ENCODE results near the gene ENOX2. TPM values are rescaled to one million over a fixed set of nuclear protein-coding genes. Genes with fewer than 3 reads are reported as not detected.

Gene ENOX2
- total and polyA plus RNA-seq, 2 experiments from 2014 or later = 16.0 to 34.0 TPM

DNA sequence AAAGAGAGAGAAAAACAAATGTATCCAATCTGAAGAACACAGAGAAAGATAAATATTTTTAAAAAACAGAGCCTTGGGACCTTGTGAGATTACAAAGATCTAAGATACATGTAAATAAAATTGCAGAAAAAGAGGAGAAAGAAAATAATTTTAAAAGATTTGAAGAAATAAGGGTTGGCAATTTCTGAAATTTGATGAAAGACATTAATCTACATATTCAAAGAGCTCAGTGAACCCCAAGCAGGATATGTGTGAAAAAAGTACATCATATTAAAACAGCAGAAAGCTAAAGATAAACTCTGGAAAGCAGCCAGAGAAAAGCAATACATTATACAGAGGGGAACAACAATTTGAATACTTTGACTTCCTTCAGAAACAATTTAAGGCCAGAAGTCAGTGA is 244.7 kb downstream of the ENOX2 start:
- Histone ChIP-seq H3K4me3 (no peak overlapping the region), H3K36me3 (peaks cover 5% of the 10 kb centered on the region), H3K27ac (no peak overlapping the region), H3K27me3 (no peaks in the 10 kb centered on the region), H3K4me1 (ENCODE audit: low read depth) (peaks cover 41% of the 10 kb centered on the region), H3K9me3 (ENCODE audit: low read depth) (no peaks in the 10 kb centered on the region)
- DNase-seq (ENCODE audit: low read depth in 1 of 2, low spot score in 1 of 2) = no peak
- TF ChIP-seq, protein P1, sequence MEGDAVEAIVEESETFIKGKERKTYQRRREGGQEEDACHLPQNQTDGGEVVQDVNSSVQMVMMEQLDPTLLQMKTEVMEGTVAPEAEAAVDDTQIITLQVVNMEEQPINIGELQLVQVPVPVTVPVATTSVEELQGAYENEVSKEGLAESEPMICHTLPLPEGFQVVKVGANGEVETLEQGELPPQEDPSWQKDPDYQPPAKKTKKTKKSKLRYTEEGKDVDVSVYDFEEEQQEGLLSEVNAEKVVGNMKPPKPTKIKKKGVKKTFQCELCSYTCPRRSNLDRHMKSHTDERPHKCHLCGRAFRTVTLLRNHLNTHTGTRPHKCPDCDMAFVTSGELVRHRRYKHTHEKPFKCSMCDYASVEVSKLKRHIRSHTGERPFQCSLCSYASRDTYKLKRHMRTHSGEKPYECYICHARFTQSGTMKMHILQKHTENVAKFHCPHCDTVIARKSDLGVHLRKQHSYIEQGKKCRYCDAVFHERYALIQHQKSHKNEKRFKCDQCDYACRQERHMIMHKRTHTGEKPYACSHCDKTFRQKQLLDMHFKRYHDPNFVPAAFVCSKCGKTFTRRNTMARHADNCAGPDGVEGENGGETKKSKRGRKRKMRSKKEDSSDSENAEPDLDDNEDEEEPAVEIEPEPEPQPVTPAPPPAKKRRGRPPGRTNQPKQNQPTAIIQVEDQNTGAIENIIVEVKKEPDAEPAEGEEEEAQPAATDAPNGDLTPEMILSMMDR (IDR thresholded peaks at IDR 0.05; ENCODE audit: low read depth, low read length) = no peak

GRCh38 chrX:130654409-130654950 is 248.5 kb downstream of the ENOX2 start:
- H3K9me3 ChIP-seq (ENCODE audit: low read depth) = no peaks in the 10 kb centered on the region
- peaks cover 31% of the 10 kb centered on the region for H3K4me1 ChIP-seq (ENCODE audit: low read depth)
- H3K36me3 ChIP-seq = peaks cover 5% of the 10 kb centered on the region
- H3K27ac ChIP-seq = peak overlapping the region; percentile 11
- DNase-seq (ENCODE audit: low read depth in 1 of 2, low spot score in 1 of 2) = no peak
- no peaks in the 10 kb centered on the region for H3K27me3 ChIP-seq
- H3K4me3 ChIP-seq = no peak overlapping the region
- TF ChIP-seq, protein P1 (IDR thresholded peaks at IDR 0.05; ENCODE audit: low read depth, low read length) = no peak

DNA sequence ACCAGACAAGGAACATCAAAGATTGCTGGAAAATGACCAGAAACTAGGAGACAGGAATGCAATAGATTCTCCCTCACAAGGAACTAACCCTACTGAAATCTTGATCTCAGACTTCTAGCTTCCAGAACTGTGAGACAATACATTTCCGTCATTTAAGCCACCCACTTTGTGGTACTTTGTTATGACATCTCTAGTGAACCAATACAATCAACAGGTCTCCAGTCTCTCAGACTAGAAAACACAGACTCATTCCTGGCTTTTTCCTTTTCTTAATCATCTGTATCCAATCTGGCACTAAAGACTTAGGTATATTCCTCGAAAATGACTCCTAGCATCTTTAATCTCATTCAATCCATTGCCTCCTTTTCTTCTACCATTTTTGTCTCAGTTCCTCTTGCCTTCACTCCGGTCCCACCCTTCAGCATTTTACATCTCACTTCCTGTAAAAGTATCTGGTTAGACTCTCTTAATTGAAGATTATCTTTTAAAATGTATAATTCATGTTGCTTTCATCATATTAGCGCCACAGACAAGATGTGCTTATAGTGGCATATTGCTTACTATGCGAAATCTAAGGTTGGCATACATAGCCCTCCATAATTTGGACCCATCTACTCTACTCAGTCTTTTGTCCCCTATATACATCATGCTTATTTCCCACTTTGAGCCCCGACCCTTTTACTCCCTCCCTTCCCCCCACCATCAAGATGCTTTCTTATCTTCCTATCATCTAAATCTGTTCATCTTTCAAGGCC is 250.0 kb downstream of the ENOX2 start:
- Histone ChIP-seq H3K9me3 (ENCODE audit: low read depth) (no peaks in the 10 kb centered on the region), H3K36me3 (peaks cover 5% of the 10 kb centered on the region), H3K4me3 (no peak overlapping the region), H3K27ac (no peak overlapping the region), H3K27me3 (no peaks in the 10 kb centered on the region), H3K4me1 (ENCODE audit: low read depth) (peaks cover 17% of the 10 kb centered on the region)
- TF ChIP-seq, protein P1 (IDR thresholded peaks at IDR 0.05; ENCODE audit: low read depth, low read length) = no peak
- no peak for DNase-seq (ENCODE audit: low read depth in 1 of 2, low spot score in 1 of 2)

- H3K4me1 ChIP-seq (ENCODE audit: low read depth) = peaks cover 10% of the 10 kb centered on the region
- no peak overlapping the region for H3K4me3 ChIP-seq
- no peak for DNase-seq (ENCODE audit: low read depth in 1 of 2, low spot score in 1 of 2)
- H3K9me3 ChIP-seq (ENCODE audit: low read depth) = no peaks in the 10 kb centered on the region
- no peaks in the 10 kb centered on the region for H3K36me3 ChIP-seq
- H3K27ac ChIP-seq = no peak overlapping the region
- TF ChIP-seq, protein P1 (IDR thresholded peaks at IDR 0.05; ENCODE audit: low read depth, low read length) = no peak
- H3K27me3 ChIP-seq = no peaks in the 10 kb centered on the region
Observed at GRCh38 chrX:130649738-130650137, 253.3 kb downstream of the ENOX2 start.

GRCh38 chrX:130647468-130647867 is 255.5 kb downstream of the ENOX2 start:
- H3K27me3 ChIP-seq = no peaks in the 10 kb centered on the region
- no peak overlapping the region for H3K27ac ChIP-seq
- no peaks in the 10 kb centered on the region for H3K9me3 ChIP-seq (ENCODE audit: low read depth)
- no peak overlapping the region for H3K4me3 ChIP-seq
- DNase-seq (ENCODE audit: low read depth in 1 of 2, low spot score in 1 of 2) = no peak
- H3K36me3 ChIP-seq = no peaks in the 10 kb centered on the region
- H3K4me1 ChIP-seq (ENCODE audit: low read depth) = no peaks in the 10 kb centered on the region
- TF ChIP-seq, protein P1 (IDR thresholded peaks at IDR 0.05; ENCODE audit: low read depth, low read length) = no peak
